Mesendoderm (in vitro differentiated cells): ENCODE data around the gene TSPAN5.

Source experiments
- DNase-seq: peaks from one replicate; pipeline ENCODE4 v3.0.0; 2013
- H2AK5ac ChIP-seq: 2 replicates; pipeline ENCODE4 v1.6.1; 2013; ENCODE audit warnings: low read length, inconsistent platforms
- H2BK120ac ChIP-seq: 2 replicates; pipeline ENCODE4 v1.6.1; 2013; ENCODE audit warnings: low read depth, mild to moderate bottlenecking, low read length, moderate library complexity, mixed read lengths
- H2BK15ac ChIP-seq: replicated peaks from 2 replicates; pipeline ENCODE4 v1.6.1; 2013; ENCODE audit warnings: low read depth, mild to moderate bottlenecking, moderate library complexity
- H2BK5ac ChIP-seq: 2 replicates; pipeline ENCODE4 v1.6.1; 2013; ENCODE audit warnings: low read length, inconsistent platforms
- H3K18ac ChIP-seq: 2 replicates; pipeline ENCODE4 v1.6.1; 2013; ENCODE audit warnings: mild to moderate bottlenecking, low read length, mixed read lengths
- H3K23ac ChIP-seq: one replicate; pipeline ENCODE4 v1.6.1; 2013; ENCODE audit warnings: low read length
- H3K27ac ChIP-seq: 2 replicates; pipeline ENCODE4 v1.5.1; 2013; ENCODE audit warnings: low read depth, mild to moderate bottlenecking, inconsistent platforms, low read length, moderate library complexity
- H3K27me3 ChIP-seq: 2 replicates; pipeline ENCODE4 v1.6.1; 2013; ENCODE audit warnings: low read length, control low read depth, mild to moderate bottlenecking, inconsistent platforms; ENCODE audit not compliant: insufficient read depth, poor library complexity
- H3K36me3 ChIP-seq: 2 replicates; pipeline ENCODE4 v1.6.1; 2013; ENCODE audit warnings: low read length, inconsistent platforms; ENCODE audit not compliant: control insufficient read depth, insufficient read depth
- H3K4ac ChIP-seq: one replicate; pipeline ENCODE4 v1.6.1; 2013; ENCODE audit warnings: low read depth, mild to moderate bottlenecking, low read length, moderate library complexity
- H3K4me1 ChIP-seq: 2 replicates; pipeline ENCODE4 v1.6.1; 2013; ENCODE audit warnings: low read depth, low read length, inconsistent platforms; ENCODE audit not compliant: control insufficient read depth
- H3K4me2 ChIP-seq: 2 replicates; pipeline ENCODE4 v1.6.1; 2013; ENCODE audit warnings: low read length
- H3K4me3 ChIP-seq: 2 replicates; pipeline ENCODE4 v1.5.1; 2013; ENCODE audit warnings: mild to moderate bottlenecking, low read length
- H3K56ac ChIP-seq: one replicate; pipeline ENCODE4 v1.6.1; 2013; ENCODE audit warnings: low read length
- H3K79me1 ChIP-seq: 2 replicates; pipeline ENCODE4 v1.6.1; 2013; ENCODE audit warnings: low read length, inconsistent platforms
- H3K79me2 ChIP-seq: 2 replicates; pipeline ENCODE4 v1.6.1; 2013; ENCODE audit warnings: mild to moderate bottlenecking, low read length; ENCODE audit not compliant: control insufficient read depth, insufficient read depth
- H3K9ac ChIP-seq: 2 replicates; pipeline ENCODE4 v1.6.1; 2013; ENCODE audit warnings: low read length, inconsistent platforms
- H4K5ac ChIP-seq: one replicate; pipeline ENCODE4 v1.6.1; 2013; ENCODE audit warnings: low read length
- H4K8ac ChIP-seq: one replicate; pipeline ENCODE4 v1.6.1; 2013; ENCODE audit warnings: low read depth, mild to moderate bottlenecking, control low read depth, low read length, moderate library complexity
- WGBS: extraction: QIAGEN DNeasy Blood & Tissue Kit; methylation state at CpG from one replicate; pipeline ENCODE4 v1.1.7; 2013; ENCODE audit warnings: low lambda C conversion rate, missing lambda C conversion rate; ENCODE audit not compliant: insufficient coverage; ENCODE audit errors: extremely low coverage; 5-methylcytosine and 5-hydroxymethylcytosine counted together

Gene TSPAN5

GRCh38 chr4:98568941-98569663, 89.3 kb downstream of the TSPAN5 start:
- Histone ChIP-seq H3K27ac (no peak overlapping the region), H3K4me3 (no peak overlapping the region), H3K23ac (no peak overlapping the region), H3K18ac (no peak overlapping the region), H3K79me1 (no peaks in the 10 kb centered on the region), H2BK15ac (no peak overlapping the region), H3K4ac (no peak overlapping the region), H3K27me3 (no peaks in the 10 kb centered on the region), H3K56ac (no peak overlapping the region), H4K5ac (no peak overlapping the region), H3K36me3 (no peaks in the 10 kb centered on the region), H3K4me1 (no peaks in the 10 kb centered on the region), H3K79me2 (no peaks in the 10 kb centered on the region), H2AK5ac (no peak overlapping the region), H2BK5ac (no peak overlapping the region), H3K9ac (no peak overlapping the region), H3K4me2 (no peak overlapping the region), H4K8ac (no peak overlapping the region), H2BK120ac (no peak overlapping the region)
- no CpG with 5 or more reads among the region's 7 CpGs for WGBS
- no peak for DNase-seq

- no peak overlapping the region for H3K56ac ChIP-seq
- H3K23ac ChIP-seq = no peak overlapping the region
- no peak overlapping the region for H3K9ac ChIP-seq
- no peak overlapping the region for H3K4me2 ChIP-seq
- no peaks in the 10 kb centered on the region for H3K79me1 ChIP-seq
- H3K79me2 ChIP-seq = no peaks in the 10 kb centered on the region
- H3K27me3 ChIP-seq = no peaks in the 10 kb centered on the region
- H2BK120ac ChIP-seq = no peak overlapping the region
- H3K18ac ChIP-seq = no peak overlapping the region
- no peak overlapping the region for H4K5ac ChIP-seq
- no peaks in the 10 kb centered on the region for H3K4me1 ChIP-seq
- H4K8ac ChIP-seq = no peak overlapping the region
- WGBS = no CpG with 5 or more reads among the region's 7 CpGs
- H3K27ac ChIP-seq = no peak overlapping the region
- no peak overlapping the region for H2BK15ac ChIP-seq
- no peak overlapping the region for H3K4ac ChIP-seq
- no peaks in the 10 kb centered on the region for H3K36me3 ChIP-seq
- no peak for DNase-seq
- no peak overlapping the region for H2AK5ac ChIP-seq
- no peak overlapping the region for H2BK5ac ChIP-seq
- H3K4me3 ChIP-seq = no peak overlapping the region
Measured at GRCh38 chr4:98567611-98568010, 90.8 kb downstream of the TSPAN5 start.

- H3K4ac ChIP-seq = no peak overlapping the region
- H3K4me1 ChIP-seq = no peaks in the 10 kb centered on the region
- H3K9ac ChIP-seq = no peak overlapping the region
- H4K5ac ChIP-seq = no peak overlapping the region
- H2AK5ac ChIP-seq = no peak overlapping the region
- H3K18ac ChIP-seq = no peak overlapping the region
- no peak overlapping the region for H3K23ac ChIP-seq
- H4K8ac ChIP-seq = no peak overlapping the region
- no peak overlapping the region for H2BK120ac ChIP-seq
- no peaks in the 10 kb centered on the region for H3K79me2 ChIP-seq
- peak; percentile 44 for DNase-seq
- no peak overlapping the region for H2BK15ac ChIP-seq
- no peaks in the 10 kb centered on the region for H3K27me3 ChIP-seq
- WGBS = no CpG with 5 or more reads among the region's 11 CpGs
- H3K79me1 ChIP-seq = no peaks in the 10 kb centered on the region
- no peak overlapping the region for H2BK5ac ChIP-seq
- no peak overlapping the region for H3K4me2 ChIP-seq
- H3K56ac ChIP-seq = no peak overlapping the region
- no peak overlapping the region for H3K4me3 ChIP-seq
- no peak overlapping the region for H3K27ac ChIP-seq
- no peaks in the 10 kb centered on the region for H3K36me3 ChIP-seq
Measured at GRCh38 chr4:98566361-98567008, 91.9 kb downstream of the TSPAN5 start.

GRCh38 chr4:98565681-98566301, 92.6 kb downstream of the TSPAN5 start:
- Histone ChIP-seq H3K4me1 (no peaks in the 10 kb centered on the region), H2BK15ac (no peak overlapping the region), H3K27ac (no peak overlapping the region), H3K79me1 (no peaks in the 10 kb centered on the region), H3K36me3 (no peaks in the 10 kb centered on the region), H2BK120ac (no peak overlapping the region), H3K18ac (no peak overlapping the region), H2AK5ac (no peak overlapping the region), H3K4ac (no peak overlapping the region), H3K9ac (no peak overlapping the region), H3K79me2 (no peaks in the 10 kb centered on the region), H3K56ac (no peak overlapping the region), H3K4me3 (no peak overlapping the region), H3K23ac (no peak overlapping the region), H4K8ac (no peak overlapping the region), H3K4me2 (no peak overlapping the region), H2BK5ac (no peak overlapping the region), H3K27me3 (no peaks in the 10 kb centered on the region), H4K5ac (no peak overlapping the region)
- no peak for DNase-seq
- WGBS = no CpG with 5 or more reads among the region's 5 CpGs

- H3K79me2 ChIP-seq = no peaks in the 10 kb centered on the region
- no peak overlapping the region for H3K4me2 ChIP-seq
- no peaks in the 10 kb centered on the region for H3K27me3 ChIP-seq
- no peak overlapping the region for H2BK5ac ChIP-seq
- no peak overlapping the region for H3K9ac ChIP-seq
- H4K8ac ChIP-seq = no peak overlapping the region
- H2BK15ac ChIP-seq = no peak overlapping the region
- no peak overlapping the region for H3K18ac ChIP-seq
- no peak overlapping the region for H4K5ac ChIP-seq
- no peak overlapping the region for H3K56ac ChIP-seq
- H3K27ac ChIP-seq = no peak overlapping the region
- no peaks in the 10 kb centered on the region for H3K4me1 ChIP-seq
- H3K23ac ChIP-seq = no peak overlapping the region
- no peak overlapping the region for H2BK120ac ChIP-seq
- DNase-seq = no peak
- no peak overlapping the region for H2AK5ac ChIP-seq
- no peaks in the 10 kb centered on the region for H3K79me1 ChIP-seq
- no CpG with 5 or more reads among the region's 3 CpGs for WGBS
- no peak overlapping the region for H3K4ac ChIP-seq
- no peak overlapping the region for H3K4me3 ChIP-seq
- no peaks in the 10 kb centered on the region for H3K36me3 ChIP-seq
Measured at GRCh38 chr4:98564852-98565251, 93.6 kb downstream of the TSPAN5 start.
